Erythroblast (primary cell): ENCODE data around the gene CGNL1.

Experiments
- GATA1 ChIP-seq: IDR thresholded peaks from 2 replicates; pipeline ENCODE4 v1.6.1; 2011; ENCODE audit warnings: low read depth, mild to moderate bottlenecking, control low read depth, low read length, moderate library complexity
- POLR2A ChIP-seq: IDR thresholded peaks from 2 replicates; pipeline ENCODE4 v1.6.1; 2011; ENCODE audit warnings: mild to moderate bottlenecking, low read length

GRCh38 chr15:57442335-57442734, 66.0 kb downstream of the CGNL1 start:
- TF ChIP-seq POLR2A (no peak), GATA1 (no peak)
